DMS114 treated with DMSO at 0.1 percent for 48 hours (cell line): ENCODE measurements around the gene KHNYN.

Experiments
- DNase-seq: peaks from one replicate; lab custom pipeline; 2025; ENCODE audit not compliant: unreplicated experiment; lab: John Stamatoyannopoulos, UW

The KHNYN gene

DNA sequence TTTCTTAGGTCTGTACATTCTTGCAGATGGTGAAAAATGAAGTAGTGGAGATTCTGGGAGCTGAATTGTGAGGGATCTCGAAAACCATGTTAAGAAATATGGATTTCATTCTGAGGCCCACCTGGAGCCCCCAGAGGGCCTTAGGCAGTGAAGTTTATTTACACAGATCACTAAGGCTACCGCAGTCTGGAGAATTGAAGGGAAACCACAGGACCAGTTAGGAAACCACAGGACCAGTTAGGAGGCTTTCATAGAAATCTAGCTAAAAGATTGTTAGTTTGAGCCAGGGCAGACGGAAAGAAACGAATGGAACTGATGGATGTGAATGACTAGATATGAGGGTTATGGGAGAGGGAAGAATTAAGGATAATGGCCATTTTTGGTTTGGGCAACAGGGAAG is 7.5 kb upstream of the KHNYN start:
- no peak for DNase-seq

DNA sequence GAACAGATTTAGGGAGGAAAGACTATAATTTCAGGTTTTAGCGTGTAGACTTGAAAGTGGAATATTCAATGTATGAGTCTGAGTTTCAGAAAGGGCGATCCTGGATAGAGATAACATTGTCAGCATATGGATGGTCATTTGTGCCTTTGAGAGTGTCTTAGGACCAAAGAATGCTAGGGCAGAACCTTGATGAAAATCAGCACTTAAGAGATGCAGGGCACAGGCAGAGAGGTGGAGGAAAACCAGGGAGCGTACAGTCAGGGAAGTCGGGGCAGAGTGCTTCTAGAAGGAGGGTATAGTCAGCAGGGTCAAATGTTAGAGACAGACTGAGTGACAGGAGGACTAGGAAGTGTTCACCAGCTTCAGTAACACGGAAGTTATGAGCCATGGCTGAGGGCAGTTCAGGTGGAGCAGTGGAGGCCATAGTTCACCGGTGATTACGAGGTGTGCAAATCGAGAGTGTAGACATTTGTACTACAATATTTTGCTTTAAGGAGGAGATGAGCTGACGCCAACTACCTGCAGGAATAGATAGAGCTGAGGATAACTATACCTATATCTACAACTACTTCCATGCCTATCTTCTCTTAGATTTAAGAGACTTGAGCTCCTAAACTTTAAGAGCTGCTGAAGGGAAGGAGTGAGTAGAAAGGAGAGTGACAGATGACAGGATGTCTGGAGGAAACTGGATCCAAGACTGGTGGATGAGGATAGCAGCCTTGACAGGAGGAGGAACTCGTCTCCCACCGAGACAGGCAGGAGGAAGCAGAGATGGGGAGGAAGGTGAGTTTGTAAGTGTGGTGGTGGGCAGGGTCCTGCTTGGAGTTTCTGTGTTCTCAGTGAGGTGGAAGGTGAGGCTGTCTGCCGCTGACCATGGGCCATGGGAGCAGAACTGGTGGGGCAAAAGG is 6.8 kb upstream of the KHNYN start:
- DNase-seq: no peak

DNA sequence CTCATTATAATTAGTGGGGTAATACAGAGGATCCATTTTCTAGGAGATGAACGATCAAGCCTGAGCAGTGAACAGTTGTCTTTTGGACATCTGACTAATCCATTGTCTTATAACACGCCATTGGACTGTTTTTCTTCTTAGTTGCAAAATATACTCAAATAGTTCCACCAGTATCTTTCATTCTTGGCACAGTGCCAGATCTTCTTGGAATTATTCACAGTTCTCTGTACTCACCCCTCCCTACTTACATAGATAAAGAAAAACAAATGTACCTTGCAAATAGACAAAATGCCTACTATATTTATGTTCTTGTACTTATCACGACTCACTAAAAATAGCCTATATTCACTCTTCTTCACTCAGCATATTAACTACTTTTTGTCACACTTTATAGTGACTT is 4.0 kb upstream of the KHNYN start:
- no peak for DNase-seq

DNA sequence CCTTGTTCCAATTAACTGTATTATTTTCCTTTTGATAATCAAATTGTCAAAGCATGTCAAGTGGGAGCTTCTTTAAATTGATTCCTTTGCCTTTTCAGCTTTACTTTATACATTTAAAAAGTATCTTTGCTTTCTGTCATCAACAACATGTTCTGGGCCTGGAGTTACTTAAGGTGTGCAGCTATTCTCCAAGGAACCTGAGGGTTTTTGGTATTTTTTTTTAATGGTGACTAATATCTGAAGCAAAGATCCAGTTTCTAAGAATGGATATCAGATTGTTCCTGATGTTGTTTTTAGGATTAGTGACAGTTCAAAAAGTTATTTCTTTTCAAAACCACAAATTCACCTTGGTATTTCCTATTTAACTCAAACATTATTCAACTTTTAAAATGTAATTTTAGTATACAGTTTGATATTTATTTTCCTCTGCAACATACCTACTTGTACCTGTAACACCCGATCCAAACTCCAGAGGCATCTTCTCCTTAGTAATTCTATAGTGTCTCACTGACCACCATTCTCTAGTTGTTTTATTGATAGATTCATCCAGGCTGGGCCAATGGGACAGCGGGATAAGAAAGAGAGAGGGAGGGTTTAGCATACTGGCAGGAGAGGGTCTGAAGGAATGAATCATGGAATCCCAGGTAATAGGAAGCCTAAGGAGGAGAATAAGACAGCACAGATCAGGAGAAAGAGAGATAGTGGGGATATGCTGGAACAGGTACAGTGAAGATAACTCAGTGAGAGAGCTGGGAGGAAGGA is 3.4 kb upstream of the KHNYN start:
- DNase-seq: no peak

DNA sequence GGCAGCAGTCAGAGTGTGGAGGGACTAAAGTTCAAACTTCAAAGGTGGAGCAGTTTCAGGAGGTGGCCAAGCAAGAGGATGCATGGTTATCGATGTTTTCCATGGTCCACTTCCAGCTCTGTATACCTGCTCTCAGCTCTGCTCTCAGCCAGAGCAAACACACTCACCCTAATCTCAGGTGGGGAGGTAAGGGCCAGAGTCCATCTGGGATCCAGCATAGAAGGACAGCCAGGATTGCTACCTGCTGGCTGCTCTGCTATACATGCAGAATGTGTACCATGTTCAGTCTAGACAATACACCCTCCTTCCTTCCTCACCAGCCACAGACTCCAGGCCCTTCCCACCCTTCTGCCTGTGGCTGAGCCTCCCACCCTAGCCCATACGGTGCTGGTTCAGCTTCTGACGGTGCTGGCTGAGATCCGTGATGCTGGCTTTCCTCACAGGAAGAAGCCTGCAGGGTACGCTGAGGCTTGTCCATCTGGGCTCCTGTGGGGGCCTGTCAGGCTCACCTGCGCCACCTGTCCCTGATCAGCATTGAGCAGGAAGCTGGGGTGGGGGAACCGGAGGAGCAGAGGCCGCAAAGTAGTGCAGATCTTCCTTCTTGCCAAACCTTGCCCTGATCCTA is 2.7 kb upstream of the KHNYN start:
- DNase-seq: no peak

DNA sequence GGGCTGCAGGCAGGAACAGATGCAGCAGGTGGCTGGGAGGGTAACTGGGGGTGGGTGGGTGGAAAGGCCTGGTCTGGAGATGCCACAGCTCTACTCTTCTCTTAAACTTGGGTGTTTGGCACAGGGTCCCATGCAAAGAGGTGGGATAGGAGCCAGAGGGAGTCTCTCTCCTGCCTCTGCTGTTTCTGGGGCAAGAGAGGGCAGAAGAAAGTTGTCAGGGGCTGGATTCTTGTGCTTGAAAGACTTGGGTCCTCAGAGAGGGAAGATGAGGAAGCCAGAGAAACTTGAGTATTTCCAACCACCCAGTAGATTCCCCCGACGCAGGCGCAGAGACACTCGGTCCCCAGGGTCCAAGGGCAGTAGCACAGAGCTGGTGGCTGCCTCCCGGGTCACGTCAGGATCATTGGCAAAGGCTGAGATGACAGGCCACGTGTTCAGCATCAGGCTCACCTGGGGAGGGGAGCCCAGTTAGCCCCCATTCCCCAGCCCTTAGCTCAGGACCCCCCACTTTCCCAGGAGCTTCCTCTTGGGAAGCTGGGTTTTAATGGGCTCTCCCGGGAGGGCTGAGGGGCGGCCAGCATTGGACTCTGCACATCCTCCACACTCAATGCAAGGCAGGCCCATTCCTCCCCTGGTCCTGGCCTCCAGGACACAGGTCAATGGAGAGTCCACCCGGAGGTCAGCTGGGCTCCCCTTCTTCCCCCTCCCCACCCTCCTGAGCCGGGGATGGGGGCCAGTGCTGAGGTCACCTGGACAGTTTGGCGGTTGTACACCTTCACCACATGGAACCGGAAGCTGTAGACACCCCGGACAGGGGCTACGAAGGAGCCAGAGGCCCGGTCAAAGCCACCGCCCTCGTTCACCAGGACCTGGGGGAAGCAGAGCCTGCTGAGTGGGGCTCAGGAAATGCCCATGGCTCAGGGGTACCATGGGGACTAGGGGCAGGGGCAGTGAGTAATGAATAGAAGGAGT is 1.9 kb upstream of the KHNYN start:
- no peak for DNase-seq

DNA sequence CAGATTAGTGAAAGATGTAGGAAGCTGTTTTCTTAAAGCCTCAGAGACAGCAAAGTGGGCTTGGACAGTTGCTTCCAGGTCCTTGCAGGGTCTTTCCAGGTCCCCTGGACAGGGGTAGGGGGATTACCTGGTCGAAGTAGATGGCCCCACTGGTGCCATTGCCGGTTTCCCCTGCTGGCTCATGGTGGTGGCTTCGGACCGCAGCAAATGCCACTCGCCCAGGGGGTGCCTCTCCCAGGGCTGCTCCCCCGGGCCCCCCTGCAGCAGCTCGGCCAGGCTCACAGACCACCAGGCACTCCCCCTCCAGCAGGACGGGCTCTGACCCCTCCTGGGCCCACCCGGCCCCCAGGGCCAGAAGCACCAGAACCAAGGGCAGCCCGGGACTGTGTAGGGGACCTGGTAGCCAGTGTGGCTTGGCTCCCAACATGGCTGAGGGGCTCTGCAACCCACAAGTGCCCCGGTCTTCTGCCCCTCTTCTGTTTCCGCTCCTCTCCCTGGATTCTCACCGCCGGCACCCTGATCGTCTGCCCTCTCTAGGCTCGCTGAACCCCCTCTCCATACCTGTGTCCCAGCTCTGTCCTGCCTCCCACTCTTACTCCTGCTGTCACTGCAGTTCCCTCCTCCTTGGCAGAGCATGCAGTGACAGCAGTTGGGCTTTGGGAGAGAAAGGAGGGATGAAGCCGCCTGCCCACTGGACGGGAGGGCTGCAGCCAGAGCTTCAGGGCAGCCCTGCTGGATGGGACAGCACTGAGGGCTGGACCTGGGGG is 943 bp upstream of the KHNYN start:
- DNase-seq: no peak

DNA sequence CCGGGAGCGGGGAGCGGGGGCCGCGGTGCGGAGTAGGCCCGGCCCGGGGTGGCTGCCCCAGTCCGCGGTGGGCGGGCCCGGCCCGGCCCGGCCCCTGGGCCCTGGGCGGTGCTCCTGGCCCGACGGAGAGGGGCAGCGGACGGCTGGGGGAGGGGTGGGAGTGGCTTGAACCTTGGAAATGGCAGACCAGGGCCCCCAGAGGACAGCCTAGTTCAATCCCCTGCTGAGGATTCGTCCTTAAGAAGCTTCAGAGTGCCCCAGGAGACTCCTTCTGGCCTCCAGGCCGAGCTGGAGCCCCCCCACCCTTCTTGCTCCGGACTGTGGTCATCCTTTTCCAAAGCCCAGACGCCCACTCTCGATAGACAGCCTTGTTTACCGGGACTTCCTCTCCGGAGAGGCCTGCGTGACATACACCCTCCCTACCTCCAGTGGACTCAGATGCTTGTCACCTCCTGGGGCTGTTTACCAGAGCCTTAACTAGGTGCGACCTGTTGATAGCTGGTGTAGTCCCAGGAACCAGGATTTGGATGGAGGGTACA is 458 bp downstream of the KHNYN start:
- DNase-seq: peak; percentile 17

DNA sequence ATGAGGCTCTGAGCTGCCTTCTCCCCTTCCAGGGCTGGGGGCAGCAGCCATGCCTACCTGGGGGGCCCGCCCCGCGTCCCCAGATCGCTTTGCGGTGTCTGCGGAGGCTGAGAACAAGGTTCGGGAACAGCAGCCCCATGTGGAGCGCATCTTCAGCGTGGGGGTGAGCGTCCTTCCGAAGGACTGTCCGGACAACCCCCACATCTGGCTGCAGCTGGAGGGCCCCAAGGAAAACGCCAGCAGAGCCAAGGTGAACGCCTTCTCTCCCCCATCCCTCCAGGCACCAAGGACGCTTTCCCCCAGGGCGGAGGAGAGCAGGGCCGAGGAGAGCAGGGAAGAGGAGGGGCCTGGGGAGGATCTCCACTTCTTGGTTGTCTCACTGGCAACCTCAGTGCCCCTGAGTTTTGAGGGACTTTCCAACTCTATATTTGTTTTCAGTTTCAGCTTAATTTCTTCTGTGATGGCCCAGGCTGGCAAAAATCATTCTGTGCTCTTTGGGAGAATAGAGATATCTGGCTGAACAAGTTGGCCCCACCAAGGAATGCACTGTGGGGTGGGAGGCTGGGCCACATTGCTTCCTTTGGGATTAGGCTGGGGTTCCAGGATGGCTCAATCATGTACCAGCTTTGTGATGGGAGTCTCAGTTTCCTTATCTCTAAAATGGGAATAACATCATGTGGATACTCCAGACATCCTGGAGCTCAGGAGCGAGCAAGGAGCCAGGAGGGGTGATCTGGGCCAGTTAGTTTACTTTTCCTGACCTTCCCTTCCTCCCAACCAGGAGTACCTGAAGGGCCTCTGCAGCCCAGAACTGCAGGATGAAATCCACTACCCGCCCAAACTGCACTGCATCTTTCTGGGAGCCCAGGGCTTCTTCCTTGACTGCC is 1.2 kb downstream of the KHNYN start:
- no peak for DNase-seq

DNA sequence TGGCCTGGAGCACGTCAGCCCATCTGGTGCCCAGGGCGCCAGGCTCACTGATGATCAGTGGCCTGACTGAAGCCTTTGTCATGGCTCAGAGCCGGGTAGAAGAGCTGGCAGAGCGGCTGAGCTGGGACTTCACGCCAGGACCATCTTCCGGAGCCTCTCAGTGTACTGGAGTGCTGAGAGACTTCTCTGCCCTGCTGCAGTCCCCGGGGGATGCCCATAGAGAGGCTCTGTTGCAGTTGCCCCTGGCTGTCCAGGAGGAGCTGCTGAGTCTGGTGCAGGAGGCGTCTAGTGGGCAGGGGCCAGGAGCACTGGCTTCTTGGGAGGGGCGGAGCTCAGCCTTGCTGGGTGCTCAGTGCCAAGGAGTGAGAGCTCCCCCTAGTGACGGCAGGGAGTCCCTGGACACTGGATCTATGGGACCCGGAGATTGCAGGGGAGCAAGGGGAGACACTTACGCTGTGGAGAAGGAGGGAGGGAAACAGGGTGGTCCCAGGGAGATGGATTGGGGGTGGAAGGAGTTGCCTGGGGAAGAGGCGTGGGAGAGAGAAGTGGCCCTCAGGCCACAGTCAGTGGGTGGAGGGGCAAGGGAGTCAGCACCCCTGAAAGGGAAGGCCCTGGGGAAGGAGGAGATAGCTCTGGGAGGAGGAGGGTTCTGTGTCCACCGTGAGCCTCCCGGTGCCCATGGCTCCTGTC is 2.0 kb downstream of the KHNYN start:
- DNase-seq: peak; percentile 84

DNA sequence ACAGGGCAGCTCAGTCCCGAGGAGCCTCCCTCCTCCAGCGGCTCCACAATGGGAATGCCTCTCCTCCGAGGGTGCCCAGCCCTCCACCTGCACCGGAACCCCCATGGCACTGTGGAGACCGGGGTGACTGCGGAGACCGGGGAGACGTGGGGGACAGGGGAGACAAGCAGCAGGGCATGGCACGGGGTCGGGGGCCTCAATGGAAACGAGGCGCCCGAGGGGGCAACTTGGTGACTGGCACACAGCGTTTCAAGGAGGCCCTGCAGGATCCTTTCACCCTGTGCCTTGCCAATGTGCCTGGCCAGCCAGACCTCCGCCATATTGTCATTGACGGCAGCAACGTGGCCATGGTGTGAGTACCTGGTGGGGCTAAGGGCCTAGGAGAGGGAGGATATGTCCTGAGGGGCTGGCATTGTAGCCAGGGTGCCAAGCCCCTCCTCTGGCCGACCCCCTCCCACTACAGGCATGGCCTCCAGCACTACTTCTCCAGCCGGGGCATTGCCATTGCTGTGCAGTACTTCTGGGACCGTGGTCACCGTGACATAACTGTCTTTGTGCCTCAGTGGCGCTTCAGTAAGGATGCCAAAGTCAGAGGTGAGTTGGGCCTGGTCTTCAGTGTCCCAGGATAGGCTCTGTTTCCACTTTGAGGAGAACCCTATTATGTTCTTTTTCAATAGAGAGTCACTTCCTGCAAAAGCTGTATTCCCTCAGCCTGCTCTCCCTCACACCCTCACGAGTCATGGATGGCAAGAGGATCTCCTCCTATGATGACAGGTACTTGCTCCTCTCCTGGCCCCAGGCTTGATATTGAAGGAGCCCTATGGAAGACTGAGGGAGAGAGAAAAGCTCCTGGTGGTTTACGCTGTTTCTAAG is 2.7 kb downstream of the KHNYN start:
- DNase-seq: no peak

DNA sequence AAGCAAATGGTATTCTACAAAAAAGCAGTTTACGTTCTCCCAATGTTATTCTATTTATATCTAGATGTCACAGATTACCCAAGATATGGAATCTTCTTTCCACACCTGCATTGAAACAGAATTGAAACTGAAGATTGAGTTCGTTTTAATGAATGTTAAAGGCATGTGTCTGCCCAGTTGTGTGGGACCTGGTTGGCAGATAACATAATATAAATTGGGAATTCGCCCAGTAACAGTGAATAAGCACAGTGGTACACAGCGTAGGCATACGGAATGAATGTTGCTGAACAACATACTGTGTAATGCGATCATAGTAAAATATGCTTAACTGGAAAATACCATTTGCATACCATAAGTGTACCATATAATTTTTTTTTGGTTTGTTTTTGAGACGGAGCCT is 4.3 kb downstream of the KHNYN start:
- DNase-seq: no peak

DNA sequence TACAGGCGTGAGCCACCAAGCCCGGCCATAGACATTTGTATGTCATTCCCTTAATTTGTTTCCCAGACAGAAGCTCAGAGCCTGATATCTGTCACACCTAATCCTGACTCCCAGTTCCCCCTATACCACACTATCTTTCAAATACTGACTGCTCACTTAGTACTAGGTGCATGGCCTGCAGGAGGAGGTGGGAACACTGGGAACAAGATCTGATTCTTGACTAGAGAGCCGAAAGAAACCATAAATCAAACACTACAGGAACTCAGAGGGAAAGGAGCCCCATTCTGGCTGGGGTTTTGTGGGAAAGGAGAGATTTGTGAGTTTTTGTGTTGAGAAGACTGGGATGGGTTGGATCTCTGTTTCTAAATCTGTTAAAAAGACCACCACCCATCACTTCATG is 4.9 kb downstream of the KHNYN start:
- DNase-seq: no peak

DNA sequence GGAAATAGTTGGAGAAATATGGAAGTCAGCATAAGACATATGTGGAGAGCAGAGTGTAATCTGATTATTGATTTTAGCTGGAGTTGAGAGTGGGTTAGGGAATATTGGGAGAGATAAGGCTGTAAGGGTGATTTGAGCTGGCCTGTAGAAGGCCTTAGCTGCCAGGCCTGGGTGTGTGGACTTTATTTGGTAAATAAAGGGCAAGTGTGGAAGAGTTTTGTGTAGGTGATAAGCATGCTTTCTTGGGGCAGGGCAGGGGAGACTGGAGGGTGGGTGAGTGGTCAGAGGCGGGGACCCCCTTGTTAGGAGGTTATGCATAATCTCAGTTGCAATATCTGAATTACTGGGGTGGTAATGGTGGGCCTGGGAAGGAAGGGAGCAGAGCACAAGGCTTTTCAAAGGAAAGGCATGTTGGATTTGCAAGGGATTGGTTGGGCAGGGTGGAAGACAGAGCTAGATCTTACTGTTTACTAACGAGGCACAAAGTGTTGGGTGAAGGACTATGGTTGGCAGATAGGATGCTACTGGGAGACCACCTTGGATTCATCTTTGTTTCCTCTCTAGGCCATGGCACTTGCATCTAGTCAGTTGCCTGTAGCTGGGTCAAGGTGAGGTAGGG is 5.5 kb downstream of the KHNYN start:
- DNase-seq: no peak

DNA sequence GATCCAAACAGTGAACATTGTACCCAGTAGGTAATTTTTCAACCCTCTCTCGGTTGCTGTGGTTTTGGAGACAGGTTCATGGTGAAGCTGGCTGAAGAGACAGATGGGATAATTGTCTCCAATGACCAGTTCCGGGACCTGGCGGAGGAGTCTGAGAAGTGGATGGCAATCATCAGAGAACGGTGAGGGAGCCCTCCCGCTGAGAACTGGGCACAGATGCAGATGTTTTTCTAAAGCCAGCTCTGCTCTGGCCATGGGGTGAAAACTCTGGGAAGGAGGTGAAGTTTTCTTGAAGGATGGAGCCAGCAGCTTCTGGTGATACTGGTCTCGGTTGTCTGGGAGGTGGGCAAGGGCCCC is 6.2 kb downstream of the KHNYN start:
- DNase-seq: no peak

DNA sequence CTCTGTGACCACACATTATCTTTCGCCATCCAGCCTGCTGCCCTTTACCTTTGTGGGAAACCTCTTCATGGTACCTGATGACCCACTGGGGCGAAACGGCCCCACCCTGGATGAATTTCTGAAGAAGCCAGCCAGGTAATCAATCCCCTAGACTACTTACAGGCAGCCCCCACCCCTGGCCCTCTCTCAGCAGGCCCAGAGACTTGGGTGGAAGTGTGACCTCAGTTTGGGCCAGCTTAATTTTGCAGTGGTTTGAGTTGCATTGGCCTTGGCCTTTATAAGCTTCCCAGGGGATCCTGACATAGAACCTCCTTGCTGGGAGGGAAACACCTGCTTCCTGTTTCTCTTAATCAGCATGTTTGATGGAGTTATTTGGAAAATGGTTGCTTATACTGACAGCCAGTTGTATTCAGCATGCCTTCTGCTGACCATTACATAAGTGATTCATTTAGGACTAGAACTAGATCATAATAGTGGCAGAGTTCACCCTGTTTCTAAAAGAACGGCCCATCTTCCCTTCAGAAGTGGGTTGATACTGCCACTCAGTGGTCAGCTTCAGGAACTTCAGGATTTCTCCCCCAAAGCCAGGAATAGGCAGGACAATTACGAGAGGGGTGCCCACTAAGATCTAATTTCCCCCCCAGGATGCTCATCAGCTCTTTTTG is 6.7 kb downstream of the KHNYN start:
- peak; percentile 42 for DNase-seq
